HG03064 (cell line): Measurements from ENCODE around the gene MTA1.

Experiments
- ATAC-seq: cut with Tn5 transposase; IDR thresholded peaks from one replicate; pipeline ENCODE4 v1.9.1; 2021; ENCODE audit warnings: low read depth; ENCODE audit not compliant: unreplicated experiment

Gene MTA1

GRCh38 chr14:105483300-105484068 lies 63.9 kb downstream of the MTA1 start:
- ATAC-seq = no peak

- ATAC-seq = no peak
Observed at GRCh38 chr14:105484069-105484996, 64.7 kb downstream of the MTA1 start.

- no peak for ATAC-seq
Observed at GRCh38 chr14:105484997-105485393, 65.4 kb downstream of the MTA1 start.

- ATAC-seq = no peak
Observed at GRCh38 chr14:105485739-105486162, 66.1 kb downstream of the MTA1 start.

GRCh38 chr14:105486163-105486973 lies 66.7 kb downstream of the MTA1 start, which contains the start of gene CRIP1:
TSS of gene CRIP1 (plus strand) at chr14:105486886. CDS start at chr14:105487260, 374 bp downstream.
- ATAC-seq = no peak

- no peak for ATAC-seq
Observed at GRCh38 chr14:105486974-105487448, 67.4 kb downstream of the MTA1 start.

GRCh38 chr14:105487449-105487985 lies 67.9 kb downstream of the MTA1 start:
- no peak for ATAC-seq

GRCh38 chr14:105487986-105488777 lies 68.6 kb downstream of the MTA1 start:
- no peak for ATAC-seq

- ATAC-seq = no peak
Observed at GRCh38 chr14:105488781-105489541, 69.3 kb downstream of the MTA1 start.

- ATAC-seq = no peak
Observed at GRCh38 chr14:105489542-105490266, 70.1 kb downstream of the MTA1 start.

- peak; percentile 3 for ATAC-seq
Observed at GRCh38 chr14:105490267-105490571, 70.6 kb downstream of the MTA1 start.

- peak; percentile 62 for ATAC-seq
Observed at GRCh38 chr14:105490572-105491365, 71.1 kb downstream of the MTA1 start, which contains the start of gene TEDC1. TSS of gene TEDC1 (plus strand) at chr14:105491246. CDS start at chr14:105491376, 130 bp downstream.

GRCh38 chr14:105491366-105491973 lies 71.8 kb downstream of the MTA1 start:
- ATAC-seq = no peak

- no peak for ATAC-seq
Observed at GRCh38 chr14:105492031-105492970, 72.7 kb downstream of the MTA1 start.

GRCh38 chr14:105492971-105493871 lies 73.6 kb downstream of the MTA1 start:
- no peak for ATAC-seq
